ENCODE data around the gene ATF7IP.
"Not testable (repeated sequence)": the region's sequence is repeated elsewhere in the genome, so short reads cannot be mapped to it uniquely, and the experiment has no call there.

The ATF7IP gene

GRCh38 chr12:14367040-14367661, 1.7 kb downstream of the ATF7IP start:
- no peak for DNase-seq (ENCODE audit: low read depth, low spot score)

DNA sequence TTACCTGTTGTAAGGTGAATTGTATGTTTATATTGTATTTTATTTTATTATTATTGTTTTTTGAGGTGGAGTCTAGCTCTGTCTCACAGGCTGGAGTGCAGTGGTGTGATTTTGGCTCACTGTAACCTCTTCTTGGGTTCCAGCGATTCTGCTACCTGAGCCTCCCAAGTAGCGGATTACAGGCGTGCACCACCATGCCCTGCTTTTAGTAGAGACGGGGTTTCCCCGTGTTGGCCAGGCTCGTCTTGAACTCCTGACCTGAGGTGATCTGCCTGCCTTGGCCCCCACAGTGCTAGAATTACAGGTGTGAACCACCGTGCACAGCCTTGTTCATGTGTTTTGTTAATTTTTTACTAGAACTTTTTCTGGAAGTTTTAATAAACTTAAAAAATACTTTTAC, 3.8 kb downstream of the ATF7IP start:
- no peak for DNase-seq (ENCODE audit: low read depth, low spot score)

DNA sequence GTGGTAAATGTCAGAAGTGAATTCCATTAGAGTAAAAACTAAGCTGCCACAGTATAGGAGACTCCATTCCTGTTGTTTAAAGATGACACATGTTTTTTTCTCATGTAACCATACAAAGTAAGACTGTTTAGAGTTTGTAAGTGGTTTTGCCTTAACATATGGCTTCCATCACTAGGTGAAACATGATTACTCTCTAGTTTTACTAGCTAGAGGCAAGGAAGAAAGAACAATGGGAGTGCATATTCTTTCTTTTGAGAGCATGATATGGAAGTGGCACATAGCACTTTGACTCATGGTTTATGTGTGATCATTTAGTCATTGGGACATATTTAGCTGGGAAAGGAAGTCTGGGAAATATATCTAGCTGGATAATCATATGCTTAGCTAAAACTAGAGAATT, 7.7 kb downstream of the ATF7IP start:
- no peak for DNase-seq (ENCODE audit: low read depth, low spot score)

DNA sequence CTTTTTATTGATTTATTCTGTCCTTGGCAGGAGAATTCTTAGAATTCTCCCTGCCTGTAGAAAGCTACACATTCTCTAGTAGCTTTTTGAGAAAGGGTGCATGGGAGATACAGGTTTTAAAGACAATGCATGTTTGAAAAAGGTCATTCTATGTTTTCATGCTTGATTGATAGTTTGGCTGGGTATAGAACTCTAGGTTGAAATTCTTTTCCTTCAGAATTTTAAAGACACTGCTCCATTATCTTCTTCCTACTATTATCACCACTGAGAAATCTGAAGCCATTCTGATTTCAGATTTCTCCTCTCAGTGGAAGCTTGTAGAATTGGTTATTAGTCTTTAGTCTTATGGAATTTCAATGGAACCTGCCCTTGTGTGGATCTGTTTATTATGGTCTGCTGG, 14.0 kb downstream of the ATF7IP start:
- no peak for DNase-seq (ENCODE audit: low read depth, low spot score)

- DNase-seq (ENCODE audit: low read depth, low spot score): no peak
These were observed 19.5 kb downstream of the ATF7IP start for GRCh38 chr12:14384783-14385638.

DNA sequence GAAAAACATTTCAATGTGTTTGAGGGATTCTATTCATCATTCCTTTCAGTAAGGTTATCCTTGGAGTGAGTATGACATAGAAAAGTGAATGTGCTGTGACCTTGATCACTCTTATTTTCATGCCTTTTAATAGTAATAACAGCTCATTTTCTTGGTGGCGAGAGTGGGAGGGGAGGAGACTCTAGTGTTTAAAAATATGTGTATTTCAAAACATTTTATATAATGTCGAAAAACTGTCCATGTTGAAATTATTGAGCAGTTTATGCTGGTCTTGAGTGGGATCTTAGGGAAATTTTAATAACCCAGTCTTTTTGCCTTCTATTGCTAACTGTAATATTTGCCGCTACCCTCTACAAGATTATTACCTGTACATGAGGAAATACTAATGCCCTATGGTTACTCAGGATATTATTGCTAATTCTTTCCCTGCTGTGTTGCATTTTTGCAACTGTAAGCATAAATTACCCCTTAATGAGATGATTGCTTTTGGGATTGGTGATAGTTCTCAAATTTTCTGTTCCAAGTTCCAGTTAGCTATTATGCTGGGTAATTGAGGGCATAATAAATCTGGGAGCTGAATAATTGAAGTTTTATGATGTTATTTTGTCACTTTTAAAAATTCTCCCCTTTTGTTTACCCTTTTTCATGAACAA, 21.9 kb downstream of the ATF7IP start:
- DNase-seq (ENCODE audit: low read depth, low spot score): no peak

GRCh38 chr12:14390449-14390848, 25.0 kb downstream of the ATF7IP start:
- no peak for DNase-seq (ENCODE audit: low read depth, low spot score)

- no peak for DNase-seq (ENCODE audit: low read depth, low spot score)
These were observed 25.5 kb downstream of the ATF7IP start for GRCh38 chr12:14390870-14391530.

DNA sequence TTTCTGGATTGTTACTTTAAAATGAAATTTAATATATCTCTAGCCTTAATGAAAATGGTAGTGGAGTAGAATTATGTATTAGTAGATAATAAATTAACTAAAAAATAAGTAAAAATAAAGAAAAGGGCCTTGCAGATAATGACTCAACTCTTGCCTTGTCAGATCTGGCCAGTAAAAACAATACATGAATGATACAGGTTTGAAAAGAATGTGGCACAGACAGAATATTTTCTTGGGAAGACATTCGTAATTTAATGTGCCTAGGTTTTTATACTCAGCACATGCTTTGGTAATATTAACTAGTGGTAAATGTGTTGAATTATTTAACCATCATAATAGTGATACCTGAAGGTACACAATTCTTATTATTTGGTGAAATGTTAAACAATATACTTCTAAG, 28.3 kb downstream of the ATF7IP start:
- no peak for DNase-seq (ENCODE audit: low read depth, low spot score)

DNA sequence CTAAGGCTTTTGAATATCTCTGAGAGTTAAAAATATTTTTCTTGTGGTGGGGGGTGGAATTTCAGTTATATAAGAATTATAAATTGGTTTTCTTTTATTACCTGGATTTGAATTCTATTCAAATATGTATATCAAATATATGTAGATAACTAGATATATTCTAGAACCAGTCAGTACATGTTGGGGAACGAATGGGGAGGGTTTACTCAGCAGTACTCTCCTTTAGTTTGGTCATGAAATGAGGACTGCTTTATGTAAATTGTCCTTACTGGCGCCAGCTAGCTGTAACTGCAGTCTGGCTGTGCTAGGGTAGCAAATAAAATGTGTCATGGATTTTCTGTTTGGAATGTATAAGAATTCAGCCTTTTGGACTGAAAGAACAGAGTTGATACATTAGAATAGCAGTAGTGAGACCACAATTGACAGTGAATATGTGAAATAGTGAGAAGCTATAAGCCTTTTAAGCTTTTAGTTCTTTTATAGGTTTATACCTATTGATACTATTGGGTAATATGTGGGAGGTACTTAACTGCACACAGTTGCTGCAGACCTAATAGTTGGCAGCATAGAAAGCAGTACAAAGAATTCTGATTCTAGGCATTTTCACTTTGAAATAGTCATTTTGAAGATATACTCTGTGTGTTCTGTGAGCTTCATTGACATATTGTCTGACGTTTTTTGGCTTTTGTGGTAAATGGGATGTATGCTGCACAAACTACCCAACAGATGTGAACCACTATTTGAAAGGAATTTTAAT, 29.0 kb downstream of the ATF7IP start:
- DNase-seq (ENCODE audit: low read depth, low spot score): no peak

GRCh38 chr12:14395074-14395778, 29.7 kb downstream of the ATF7IP start:
- DNase-seq (ENCODE audit: low read depth, low spot score): no peak

GRCh38 chr12:14396071-14396470, 30.6 kb downstream of the ATF7IP start:
- DNase-seq (ENCODE audit: low read depth, low spot score): no peak

- no peak for DNase-seq (ENCODE audit: low read depth, low spot score)
These were observed 34.4 kb downstream of the ATF7IP start for GRCh38 chr12:14399871-14400270.

GRCh38 chr12:14400599-14400998, 35.1 kb downstream of the ATF7IP start:
- no peak for DNase-seq (ENCODE audit: low read depth, low spot score)

DNA sequence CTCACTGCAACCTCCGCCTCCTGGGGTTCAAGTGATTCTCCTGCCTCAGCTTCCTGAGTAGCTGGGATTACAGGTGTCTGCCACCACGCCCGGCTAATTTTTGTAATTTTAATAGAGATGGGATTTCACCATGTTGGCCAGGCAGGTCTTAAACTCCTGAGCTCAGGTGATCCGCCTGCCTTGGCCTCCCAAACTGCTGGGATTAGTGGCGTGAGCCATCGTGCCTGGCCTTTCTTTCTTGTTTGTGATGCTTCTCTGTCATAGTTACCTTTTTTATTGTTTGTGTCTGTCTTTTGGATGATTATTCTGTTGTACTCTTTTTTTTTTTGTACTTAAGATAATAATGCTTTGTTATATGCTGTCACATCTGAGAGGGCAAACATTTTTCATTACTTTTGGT, 35.8 kb downstream of the ATF7IP start:
- not testable (repeated sequence) for DNase-seq (ENCODE audit: low read depth, low spot score)

DNA sequence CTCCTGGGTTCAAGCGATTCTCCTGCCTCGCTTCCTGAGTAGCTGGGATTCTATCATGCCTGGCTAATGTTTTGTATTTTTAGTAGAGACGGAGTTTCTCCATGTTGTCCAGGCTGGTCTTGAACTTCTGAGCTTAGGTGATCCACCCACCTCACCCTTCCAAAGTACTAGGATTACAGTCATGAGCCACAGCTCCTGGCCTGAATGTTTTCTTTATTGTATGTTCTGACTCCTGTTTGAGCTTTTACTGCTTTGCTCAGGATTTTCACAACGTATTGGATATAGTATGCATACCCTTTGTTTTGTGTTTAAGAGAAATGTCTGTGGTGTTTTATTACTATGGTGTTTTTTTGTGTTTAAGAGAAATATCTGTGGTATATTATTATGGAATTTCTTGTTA, 37.2 kb downstream of the ATF7IP start:
- no peak for DNase-seq (ENCODE audit: low read depth, low spot score)

DNA sequence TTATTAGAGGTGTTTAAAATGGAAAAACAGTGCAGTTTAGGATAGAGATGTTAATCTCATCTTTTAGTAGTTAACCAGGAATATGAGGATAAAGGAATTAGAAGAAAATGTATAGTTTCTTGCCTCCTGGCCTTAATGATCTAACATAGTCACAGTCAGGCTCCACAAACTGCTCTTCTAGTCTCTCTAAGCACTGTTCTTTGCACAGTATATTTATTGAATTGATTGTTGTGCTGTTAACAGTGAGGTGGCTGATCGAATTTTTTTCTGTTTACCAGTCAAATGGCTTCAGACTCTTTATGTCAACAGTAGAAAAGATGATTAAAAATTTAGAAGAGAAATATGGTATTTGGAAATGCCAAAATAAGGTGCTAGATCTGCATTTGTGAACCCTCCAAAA, 37.8 kb downstream of the ATF7IP start:
- DNase-seq (ENCODE audit: low read depth, low spot score): no peak

DNA sequence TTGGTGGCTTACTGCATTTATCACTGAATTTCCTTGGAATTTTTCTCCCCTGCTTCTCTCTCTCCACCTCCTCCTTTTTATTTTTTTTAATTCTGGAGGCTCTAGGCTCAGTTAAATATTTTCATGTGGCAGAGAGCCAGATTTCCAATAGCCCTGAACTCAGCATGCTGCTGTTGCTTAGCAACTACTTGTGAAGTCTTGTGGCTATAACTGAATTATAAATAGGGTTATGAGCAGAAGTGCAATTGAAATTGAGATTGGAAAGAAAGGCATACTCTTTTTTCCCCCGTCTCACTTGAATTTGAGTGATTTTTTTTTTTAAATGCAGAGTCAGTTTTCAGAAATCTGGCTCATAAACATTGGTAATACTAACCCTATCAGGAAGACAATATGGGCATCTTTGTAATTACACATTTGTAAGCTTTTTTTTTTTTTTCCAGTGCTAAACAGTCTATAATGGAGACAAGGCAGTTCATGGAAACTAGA, 38.3 kb downstream of the ATF7IP start:
- no peak for DNase-seq (ENCODE audit: low read depth, low spot score)

- not testable (repeated sequence) for DNase-seq (ENCODE audit: low read depth, low spot score)
These were observed 39.9 kb downstream of the ATF7IP start for GRCh38 chr12:14405407-14405806.

DNA sequence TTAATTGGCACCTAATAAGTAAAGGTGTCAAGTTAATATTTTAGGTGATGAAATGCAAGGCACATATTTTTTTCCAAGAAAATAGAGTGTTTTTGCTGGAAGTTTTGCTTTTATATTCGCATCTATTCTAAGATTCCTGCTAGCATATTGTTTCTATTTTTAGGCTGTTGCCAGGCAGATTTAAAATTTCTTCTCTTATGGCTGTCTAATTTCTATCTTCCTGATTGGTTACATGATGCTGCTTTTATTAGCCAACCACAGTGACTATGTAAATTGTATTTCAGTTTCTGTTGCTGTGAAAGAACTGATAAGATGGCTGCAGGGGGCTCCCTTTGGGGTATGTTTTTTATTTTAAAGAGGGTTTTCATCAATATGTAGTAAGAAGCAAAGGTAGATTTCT, 42.7 kb downstream of the ATF7IP start:
- DNase-seq (ENCODE audit: low read depth, low spot score): no peak

GRCh38 chr12:14410177-14410576, 44.7 kb downstream of the ATF7IP start:
- no peak for DNase-seq (ENCODE audit: low read depth, low spot score)
